Right lobe of liver (tissue), 6 donors: ENCODE results near the gene STK11IP. TPM values are rescaled to one million over a fixed set of nuclear protein-coding genes. Genes with fewer than 3 reads are reported as not detected.

Experiments used
- ATAC-seq, 4 donors: fragments of 200-7000 bp; cut with Tn5 transposase; one replicate each; pipeline ENCODE4 v1.9.1; 2020; ENCODE audit warnings: mild to moderate bottlenecking in 4 of 4, moderate library complexity in 4 of 4
- DNase-seq, 3 donors: peaks; one replicate each; pipeline ENCODE4 v3.0.0-alpha.2; 2020
- H3K27ac ChIP-seq, 3 donors: fragments of 200-600 bp; one replicate each; pipeline ENCODE4 v1.8.0; 2022
- H3K27me3 ChIP-seq, 2 donors: fragments of 200-600 bp; one replicate each; pipeline ENCODE4 v1.8.0; 2022
- H3K36me3 ChIP-seq, 4 donors: fragments of 200-600 bp; sonication (generic) in 1 of 4; one replicate each; pipeline versions ENCODE4 v1.5.1 to v1.8.0; 2017 to 2022; ENCODE audit warnings: control low read depth in 1 of 4
- H3K4me1 ChIP-seq, 4 donors: fragments of 200-600 bp; sonication (generic) in 1 of 4; one replicate each; pipeline versions ENCODE4 v1.5.1 to v1.8.0; 2017 to 2022; ENCODE audit warnings: control low read depth in 1 of 4
- H3K4me3 ChIP-seq, 3 donors: fragments of 200-600 bp; one replicate each; pipeline ENCODE4 v1.8.0; 2022
- H3K9me3 ChIP-seq, 4 donors: fragments of 200-600 bp; sonication (generic) in 1 of 4; one replicate each; pipeline versions ENCODE4 v1.5.1 to v1.8.0; 2017 to 2022; ENCODE audit warnings: control low read depth in 1 of 4
- CTCF ChIP-seq, 4 donors: fragments of 200-600 bp in 3 of 4; fragments of 450-650 bp in 1 of 4; IDR thresholded peaks; one replicate each; pipeline versions ENCODE4 v1.5.1 to v1.8.0; 2016 to 2022; ENCODE audit warnings: antibody characterized with exemption in 4 of 4, mild to moderate bottlenecking in 2 of 4
- POLR2A ChIP-seq: fragments of 450-650 bp; IDR thresholded peaks from one replicate; pipeline ENCODE4 v1.6.1; 2017; ENCODE audit warnings: antibody characterized with exemption, mild to moderate bottlenecking
- WGBS: methylation state at CpG from one replicate; pipeline ENCODE4 v1.1.6; 2018; ENCODE audit warnings: low coverage, low lambda C conversion rate; ENCODE audit not compliant: insufficient coverage; ENCODE audit errors: missing lambda C conversion rate; 5-methylcytosine and 5-hydroxymethylcytosine counted together
- intact Hi-C, 2 donors: fragments of 100-400 bp; cut with DNase I; formaldehyde crosslinking; loops; one replicate each; pipeline versions ENCODE4 v1.11.2 to v1.14.1; 2022
- total RNA-seq, 6 experiments: library from RNA; depleted of rRNA in 2 of 6; stranded (reverse); fragments of >200 nt in 2 of 6; fragmentation: NEBNext Ultra II Directional in 3 of 6; extraction: Animal tissue kit (Norgen Biotek cat#: 25700) in 3 of 6; gene quantifications; one replicate each; pipeline versions ENCODE4 v1.1.0 to v1.2.4, GENCODE V29; 2016 to 2023
- donor health status: DM: no; HTN: yes; CAD: no.
- donor health status: DM: no; HTN: no; CAD: no.
- donor health status: DM: no; HTN: no; CAD: no.
- donor health status: DM: no; HTN: yes; CAD: no.
- donor health status: DM: no; HTN: yes; CAD: no.

The STK11IP gene
- total RNA-seq, 6 experiments from 2014 or later = 3.6 to 10.8 (median 6.6) TPM

GRCh38 chr2:219596954-219597551, 604 bp upstream of the STK11IP start:
- TF ChIP-seq POLR2A = no peak
- no peak for TF ChIP-seq CTCF (IDR thresholded peaks at IDR 0.05)
- ATAC-seq (peak; percentile 6 to 13 (median 10)), DNase-seq (no peak)
- H3K36me3 ChIP-seq = no peaks in the 10 kb centered on the region
- H3K4me3 ChIP-seq = peak overlapping the region; percentile 53 to 79 (median 74)
- intact Hi-C loops = no loop called here
- no peaks in the 10 kb centered on the region for H3K9me3 ChIP-seq
- WGBS = 9% methylated on average over 19 of the region's 19 CpGs
- H3K4me1 ChIP-seq = peaks cover 0 to 5% (median 0%) of the 10 kb centered on the region in 4 donors
- peak overlapping the region; percentile 85 for H3K27ac ChIP-seq
- no peaks in the 10 kb centered on the region for H3K27me3 ChIP-seq

GRCh38 chr2:219598308-219599078, 836 bp downstream of the STK11IP start:
- ATAC-seq (no peak), DNase-seq (no peak)
- 25% methylated on average over 8 of the region's 9 CpGs for WGBS
- H3K9me3 ChIP-seq = no peaks in the 10 kb centered on the region
- intact Hi-C loops = no loop called here
- H3K4me3 ChIP-seq = peak overlapping the region; percentile 53 to 79 (median 74)
- peak overlapping the region; percentile 51 to 85 (median 80) for H3K27ac ChIP-seq
- no peaks in the 10 kb centered on the region for H3K27me3 ChIP-seq
- TF ChIP-seq POLR2A (no peak), CTCF (IDR thresholded peaks at IDR 0.05) (no peak)
- H3K36me3 ChIP-seq = peaks cover 0 to 6% (median 0%) of the 10 kb centered on the region in 4 donors
- H3K4me1 ChIP-seq = peaks cover 0 to 5% (median 0%) of the 10 kb centered on the region in 4 donors

- intact Hi-C loops = no loop called here
- H3K9me3 ChIP-seq = no peaks in the 10 kb centered on the region
- WGBS = 57% methylated on average over 4 of the region's 5 CpGs
- TF ChIP-seq POLR2A (no peak), CTCF (IDR thresholded peaks at IDR 0.05) (no peak)
- H3K4me3 ChIP-seq = no peak overlapping the region
- H3K27ac ChIP-seq = no peak overlapping the region
- no peaks in the 10 kb centered on the region for H3K4me1 ChIP-seq
- DNase-seq (no peak), ATAC-seq (peak in 2 of 4 donors; percentile 27 to 48)
- peaks cover 0 to 12% (median 3%) of the 10 kb centered on the region in 4 donors for H3K36me3 ChIP-seq
- no peaks in the 10 kb centered on the region for H3K27me3 ChIP-seq
Observed at GRCh38 chr2:219603771-219604170, 6.1 kb downstream of the STK11IP start.

- Histone ChIP-seq H3K4me1 (no peaks in the 10 kb centered on the region), H3K36me3 (peaks cover 0 to 12% (median 3%) of the 10 kb centered on the region in 4 donors), H3K4me3 (no peak overlapping the region), H3K9me3 (no peaks in the 10 kb centered on the region), H3K27ac (no peak overlapping the region), H3K27me3 (no peaks in the 10 kb centered on the region)
- WGBS = 100% methylated on average over 2 of the region's 6 CpGs
- ATAC-seq = no peak
- no peak for DNase-seq
- TF ChIP-seq CTCF (IDR thresholded peaks at IDR 0.05) = no peak
- no peak for TF ChIP-seq POLR2A
- intact Hi-C loops = no loop called here
Observed at GRCh38 chr2:219605607-219605954, 7.9 kb downstream of the STK11IP start.
